Cerebellar nuclear complex (tissue), 1 donor: ENCODE results near the gene FNDC5.

ENCODE experiments used
- DNase-seq, 2 experiments: peaks; one replicate each; lab custom pipeline; 2025; lab: John Stamatoyannopoulos, UW

FNDC5 gene

DNA sequence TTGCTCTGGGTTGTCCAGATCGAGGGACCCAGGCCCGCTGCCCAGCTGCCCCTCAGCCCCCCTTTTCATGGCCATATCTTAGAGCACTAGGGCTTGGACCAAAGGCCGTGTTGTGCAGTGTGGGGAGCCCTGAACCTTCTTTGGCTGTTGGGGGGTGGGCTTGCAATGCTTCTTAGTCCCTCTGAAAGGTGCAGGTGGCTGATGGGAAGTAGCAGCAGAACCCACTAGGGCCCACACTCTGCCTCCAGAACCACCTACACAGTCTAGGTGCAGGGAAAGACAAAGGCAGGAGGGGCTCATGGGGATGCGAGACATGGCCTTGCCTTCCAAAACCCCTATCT is 13.3 kb upstream of the FNDC5 start:
- no peak for DNase-seq

DNA sequence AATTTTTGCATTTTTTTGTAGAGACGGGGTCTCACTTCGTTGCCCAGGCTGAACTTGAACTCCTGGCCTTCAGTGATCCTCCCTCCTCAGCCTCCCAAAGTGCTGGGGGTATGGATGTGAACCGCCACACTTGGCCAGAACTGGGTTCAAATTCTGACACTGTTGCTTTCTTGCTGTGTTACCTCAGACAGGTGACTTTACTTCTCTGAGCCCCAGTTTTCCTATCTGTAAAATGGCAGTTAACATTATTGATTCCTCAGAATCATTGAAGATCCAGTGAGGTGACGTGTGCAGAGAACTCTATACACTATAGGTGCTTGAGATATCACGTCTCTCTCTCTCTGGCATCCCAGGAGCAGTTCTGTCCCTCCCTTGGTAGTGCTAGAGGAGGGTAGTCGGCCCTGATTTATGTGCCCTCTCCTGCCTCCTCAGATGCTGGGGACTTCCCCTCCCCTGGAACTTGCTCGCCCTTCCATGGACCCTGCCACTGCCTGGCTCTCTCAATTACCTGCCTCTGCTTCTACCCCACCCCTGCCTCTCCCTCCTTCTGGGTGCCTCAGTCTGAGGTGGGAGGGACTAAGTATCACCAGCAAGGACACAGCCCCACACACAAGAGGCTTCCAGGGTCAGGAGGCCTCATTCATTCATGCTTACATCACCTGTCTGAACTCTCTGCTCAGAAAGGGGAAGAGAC is 12.8 kb upstream of the FNDC5 start:
- no peak for DNase-seq

GRCh38 chr1:32881871-32882850 is 11.4 kb upstream of the FNDC5 start:
- DNase-seq: peak in 1 of 2 experiments; percentile 80

DNA sequence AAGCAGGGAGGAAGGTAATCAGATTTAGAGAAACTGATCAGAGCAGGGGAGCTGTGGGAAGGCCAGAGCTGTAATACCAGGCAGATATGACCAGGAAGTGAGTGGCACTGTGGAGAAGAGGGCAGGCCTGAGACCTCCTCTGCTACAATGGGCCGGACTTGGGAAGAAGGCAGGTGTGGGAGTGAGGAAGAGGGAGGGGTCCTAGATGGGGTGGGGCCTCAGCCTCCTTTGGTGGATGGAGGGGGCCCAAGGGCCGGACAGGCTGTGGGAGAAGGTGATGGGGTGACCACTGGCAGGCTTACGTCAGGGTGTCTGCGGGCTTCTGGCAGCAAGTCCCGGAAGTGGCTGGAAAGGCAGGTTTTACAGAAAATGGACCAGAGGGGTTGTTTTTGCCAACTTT is 10.6 kb upstream of the FNDC5 start:
- no peak for DNase-seq

DNA sequence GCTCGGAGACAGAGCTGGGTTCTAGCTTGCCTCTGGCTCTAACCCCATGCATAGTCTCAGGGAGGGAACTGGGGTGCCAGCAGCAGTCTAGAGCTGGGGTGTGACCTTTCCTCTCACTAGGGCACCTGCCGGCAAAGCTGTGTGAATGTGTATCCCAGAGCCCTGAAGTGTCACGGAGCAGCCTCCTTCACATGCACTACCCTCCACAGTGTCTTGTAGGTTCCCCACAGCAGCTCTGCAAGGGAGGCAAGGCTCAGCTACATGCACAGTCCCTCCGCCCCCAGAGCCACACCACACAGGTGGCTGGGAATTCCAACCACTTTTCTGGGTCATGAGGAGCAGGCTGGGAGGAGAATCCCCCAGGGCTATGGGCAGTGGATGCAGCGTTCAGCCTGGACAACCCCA is 7.9 kb upstream of the FNDC5 start:
- no peak for DNase-seq

- DNase-seq: peak; percentile 68 to 78
These were observed 7.5 kb upstream of the FNDC5 start for GRCh38 chr1:32878183-32878582.

- DNase-seq: peak in 1 of 2 experiments; percentile 66
These were observed 6.7 kb upstream of the FNDC5 start for GRCh38 chr1:32877211-32878110.

- DNase-seq: no peak
These were observed 5.9 kb upstream of the FNDC5 start for GRCh38 chr1:32876341-32877210.

- DNase-seq: no peak
These were observed 4.4 kb upstream of the FNDC5 start for GRCh38 chr1:32874860-32875752.

DNA sequence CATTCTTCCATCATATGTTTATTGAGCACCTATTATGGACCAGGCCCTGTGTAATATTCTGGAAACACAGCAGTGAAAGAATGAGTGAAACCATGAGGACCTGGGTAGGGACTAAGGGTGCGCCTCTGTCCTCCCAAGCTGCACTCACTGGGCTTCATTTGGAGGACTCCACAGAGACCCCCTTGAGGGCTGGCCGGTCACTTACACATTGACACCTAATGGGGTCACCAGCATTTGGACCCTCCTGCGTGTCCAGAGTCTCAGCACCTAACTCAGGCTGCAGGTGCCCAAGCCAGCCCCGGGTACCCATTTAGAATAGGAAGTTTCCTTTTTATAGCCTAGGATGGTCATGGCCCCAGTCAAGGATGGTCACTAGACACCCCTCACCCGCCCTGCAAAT is 2.8 kb upstream of the FNDC5 start:
- no peak for DNase-seq

- no peak for DNase-seq
These were observed 1.4 kb upstream of the FNDC5 start for GRCh38 chr1:32872192-32872460.

- DNase-seq: no peak
These were observed 866 bp upstream of the FNDC5 start for GRCh38 chr1:32871364-32872191.

GRCh38 chr1:32869923-32870614 is 643 bp downstream of the FNDC5 start:
- no peak for DNase-seq

DNA sequence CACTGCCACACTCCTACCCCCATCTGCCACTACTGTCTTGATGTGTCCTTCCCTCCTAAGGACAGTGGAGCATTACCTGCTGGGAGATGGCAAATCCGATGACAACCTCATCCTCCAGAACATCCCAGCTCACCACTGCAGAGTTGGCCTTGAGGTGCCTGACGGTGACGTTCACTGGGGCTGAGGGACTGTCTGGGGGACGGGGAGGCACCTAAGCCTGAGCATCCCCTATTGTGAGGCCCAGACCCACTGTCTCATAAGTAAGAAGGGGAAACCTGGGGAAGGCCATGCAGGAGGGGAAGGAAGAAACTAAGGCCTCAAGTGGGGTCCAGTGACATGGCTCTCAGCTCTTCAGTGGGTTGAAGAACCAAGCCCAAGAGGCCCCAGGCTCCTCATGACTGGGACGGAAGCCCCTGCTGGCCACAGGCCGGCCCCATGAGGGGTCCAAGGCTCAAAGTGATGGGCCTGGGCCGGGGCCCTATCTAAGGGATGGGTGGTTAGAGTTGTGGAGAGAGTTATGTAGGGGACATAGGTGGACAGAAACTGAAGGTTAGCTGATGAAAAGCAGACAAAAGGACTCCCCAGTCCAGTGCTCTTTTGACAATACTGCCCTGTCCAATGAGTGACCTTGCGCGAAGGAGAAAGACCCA is 1.8 kb downstream of the FNDC5 start:
- no peak for DNase-seq

DNA sequence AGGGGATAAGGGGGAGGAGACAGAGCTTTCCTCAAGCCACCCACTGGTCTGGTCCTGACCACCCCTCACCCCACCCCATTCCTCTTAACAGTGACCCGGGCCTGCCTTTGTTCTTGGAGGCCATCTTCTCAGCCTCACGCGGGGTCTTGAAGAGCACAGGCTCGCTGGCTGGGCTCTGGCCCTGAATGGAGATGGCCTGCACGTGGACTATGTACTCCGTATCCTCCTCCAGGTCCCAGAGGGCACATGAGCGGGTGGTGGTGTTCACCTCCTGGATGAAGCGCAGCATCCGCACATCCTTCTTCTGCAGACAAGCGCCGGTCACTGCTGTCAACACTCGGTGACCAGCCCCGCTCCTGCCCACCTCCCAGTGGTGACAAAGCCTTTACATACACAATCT is 2.6 kb downstream of the FNDC5 start:
- DNase-seq: no peak

GRCh38 chr1:32867671-32868070 is 3.0 kb downstream of the FNDC5 start:
- DNase-seq: no peak

GRCh38 chr1:32867151-32867550 is 3.6 kb downstream of the FNDC5 start:
- no peak for DNase-seq

GRCh38 chr1:32865639-32866405 is 4.9 kb downstream of the FNDC5 start:
- no peak for DNase-seq
